GM12892 (cell line): ENCODE results near the gene CDC42SE2.

ENCODE experiments used
- POLR2A ChIP-seq: IDR thresholded peaks from 2 replicates; pipeline ENCODE4 v1.6.1; 2011; ENCODE audit warnings: low read depth, low read length, control low read depth
- TAF1 ChIP-seq: IDR thresholded peaks from 2 replicates; pipeline ENCODE4 v1.6.1; 2011; ENCODE audit warnings: low read depth, mild to moderate bottlenecking, control low read depth, low read length, borderline replicate concordance

- TF ChIP-seq TAF1 (no peak), POLR2A (no peak)
These were observed 115.9 kb downstream of the CDC42SE2 start for GRCh38 chr5:131379723-131380122.
